DLD1 (cell line): Measurements from ENCODE around the gene PARP12.

Source experiments
- in situ Hi-C: cut with HindIII; loops from 2 replicates; pipeline ENCODE4 v1.10.0; 2017; ENCODE audit warnings: low sequenced_read_pairs

PARP12 gene

DNA sequence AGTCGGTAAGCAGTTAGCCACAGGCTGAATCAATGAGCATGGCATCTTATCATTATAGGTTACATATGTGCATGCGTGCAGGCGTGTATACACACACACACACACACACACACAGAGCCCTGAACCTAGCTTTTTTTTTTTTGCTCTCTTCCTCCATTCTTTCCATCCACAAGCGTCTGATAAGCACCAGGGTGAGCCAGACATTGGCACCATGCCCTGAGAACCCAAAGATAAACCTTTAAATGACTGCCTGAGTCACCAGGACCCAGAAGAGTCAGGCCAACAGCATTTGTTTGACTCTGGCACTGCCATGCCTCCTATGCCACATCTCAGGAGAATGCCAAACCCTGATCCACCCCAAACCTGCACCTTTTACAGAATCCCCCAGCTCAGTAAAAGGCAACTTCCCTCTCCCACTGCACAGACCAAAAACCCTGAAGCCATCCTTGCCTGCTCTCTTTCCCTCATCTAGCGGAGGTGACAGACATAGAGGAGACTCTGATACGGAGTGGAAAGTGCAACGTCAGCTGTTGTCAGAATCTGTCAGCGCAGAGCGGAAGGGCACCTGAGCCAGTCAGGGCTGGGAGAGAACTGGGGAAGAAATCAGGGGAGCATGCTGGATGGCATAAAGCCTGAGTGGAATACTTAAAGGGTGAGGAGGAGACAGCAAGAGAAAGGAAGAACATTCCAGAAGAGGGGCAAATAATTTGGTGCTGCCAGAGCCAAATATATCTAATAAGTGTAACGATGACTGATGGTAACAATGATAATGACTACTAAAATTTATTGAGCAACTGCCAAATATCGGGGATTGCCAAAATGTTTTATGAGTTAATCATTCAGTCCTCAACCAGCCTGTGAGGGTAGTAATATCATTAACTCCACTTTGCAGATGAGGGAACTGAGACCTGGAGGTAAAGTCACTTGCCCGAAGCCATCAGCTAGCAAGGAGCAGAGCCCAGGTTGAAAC is 3.2 kb downstream of the PARP12 start:
- in situ Hi-C loops: no loop called here

DNA sequence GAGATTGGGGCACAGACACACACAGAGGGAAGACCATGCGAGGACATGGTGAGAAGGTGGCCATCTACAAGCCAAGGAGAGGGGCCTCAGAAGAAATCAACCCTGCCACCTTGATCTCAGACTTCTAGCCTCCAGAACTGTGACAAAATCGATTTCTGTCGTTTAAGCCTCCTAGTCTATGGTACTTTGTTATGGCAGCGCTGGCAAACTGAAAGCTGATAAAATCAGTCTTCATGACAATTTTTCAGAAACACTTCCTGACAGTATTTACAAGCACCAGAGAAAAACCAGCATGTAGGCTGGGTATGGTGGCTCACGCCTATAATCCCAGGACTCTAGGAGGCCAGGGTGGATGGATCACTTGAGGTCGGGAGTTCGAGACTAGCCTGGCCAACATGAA is 4.2 kb downstream of the PARP12 start:
- in situ Hi-C loops: no loop called here

GRCh38 chr7:140057143-140057535 is 5.6 kb downstream of the PARP12 start:
- in situ Hi-C loops: no loop called here

GRCh38 chr7:140056431-140057142 is 6.2 kb downstream of the PARP12 start:
- in situ Hi-C loops: no loop called here

- in situ Hi-C loops: no loop called here
These were observed 6.9 kb downstream of the PARP12 start for GRCh38 chr7:140055833-140056232.

DNA sequence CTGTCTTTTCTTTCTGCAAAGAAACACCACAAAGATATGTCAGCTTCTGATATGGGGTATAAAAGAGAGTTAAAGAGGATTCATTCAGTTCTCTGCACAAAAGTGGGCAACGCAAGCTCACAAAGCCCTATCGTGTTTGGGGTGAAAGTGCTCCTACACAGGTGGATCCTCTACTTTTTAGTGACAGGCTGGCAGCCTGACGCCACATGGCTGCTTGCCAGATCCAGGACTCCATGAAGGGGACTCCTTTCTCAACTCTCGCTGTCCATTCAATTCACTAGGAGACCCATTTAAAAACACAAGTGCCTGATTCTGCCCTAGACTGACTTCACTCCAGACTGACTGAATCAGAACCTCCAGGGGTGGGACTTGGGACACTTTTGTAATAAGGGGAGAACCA is 8.0 kb downstream of the PARP12 start:
- in situ Hi-C loops: no loop called here

DNA sequence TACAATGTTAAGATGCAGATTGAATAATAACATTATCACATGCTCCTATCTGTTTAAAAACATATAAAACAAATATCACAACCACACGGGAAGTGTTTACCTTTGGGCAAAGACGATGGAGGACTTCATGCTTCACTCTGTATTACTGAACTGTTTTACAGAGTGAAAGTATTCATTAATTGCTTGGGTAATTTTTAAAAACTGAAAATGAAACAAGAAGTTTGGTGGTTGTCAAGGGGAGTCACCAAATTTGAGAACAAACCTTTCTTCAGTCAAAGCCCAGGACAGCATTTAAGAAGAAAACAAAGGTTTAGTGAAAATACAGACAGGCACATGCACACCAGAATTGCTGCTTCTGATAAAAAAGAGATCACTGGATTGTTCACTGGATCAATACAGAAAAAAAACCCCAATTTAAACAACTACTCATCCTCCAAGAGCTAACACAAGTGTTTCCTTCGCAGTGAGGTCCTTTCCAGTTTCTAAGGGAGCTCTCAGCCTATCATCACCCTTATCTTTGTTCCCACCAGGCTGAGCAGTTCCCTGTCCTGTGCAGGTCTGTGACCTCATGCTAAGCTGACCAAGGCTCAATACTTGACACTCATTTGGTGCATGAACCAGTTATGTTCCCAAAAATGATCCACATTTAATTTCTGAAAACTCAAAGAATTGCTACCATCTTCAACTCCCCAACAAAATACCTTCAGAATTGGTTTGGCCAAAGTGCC is 8.8 kb downstream of the PARP12 start:
- in situ Hi-C loops: no loop called here

- in situ Hi-C loops: no loop called here
These were observed 10.9 kb downstream of the PARP12 start for GRCh38 chr7:140051820-140052219.

DNA sequence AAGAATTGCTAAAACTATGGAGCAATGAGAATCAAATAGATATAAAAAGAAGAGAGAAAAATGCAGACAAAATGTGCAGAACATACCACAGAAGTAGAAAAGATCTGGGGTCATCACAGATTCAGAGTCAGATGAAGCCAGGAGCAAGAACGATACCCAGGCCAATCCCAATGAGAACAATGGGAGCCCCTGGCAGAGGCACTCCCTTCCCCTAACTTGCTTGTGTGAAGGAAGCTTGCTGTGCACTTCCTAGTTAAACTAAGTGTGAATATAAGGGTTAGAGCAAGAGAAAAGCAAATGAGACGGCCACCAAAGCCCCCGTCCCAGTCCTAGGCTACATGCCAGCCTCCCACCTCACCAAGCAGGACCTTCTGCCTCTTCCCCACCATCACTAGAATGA is 12.7 kb downstream of the PARP12 start:
- in situ Hi-C loops: no loop called here

DNA sequence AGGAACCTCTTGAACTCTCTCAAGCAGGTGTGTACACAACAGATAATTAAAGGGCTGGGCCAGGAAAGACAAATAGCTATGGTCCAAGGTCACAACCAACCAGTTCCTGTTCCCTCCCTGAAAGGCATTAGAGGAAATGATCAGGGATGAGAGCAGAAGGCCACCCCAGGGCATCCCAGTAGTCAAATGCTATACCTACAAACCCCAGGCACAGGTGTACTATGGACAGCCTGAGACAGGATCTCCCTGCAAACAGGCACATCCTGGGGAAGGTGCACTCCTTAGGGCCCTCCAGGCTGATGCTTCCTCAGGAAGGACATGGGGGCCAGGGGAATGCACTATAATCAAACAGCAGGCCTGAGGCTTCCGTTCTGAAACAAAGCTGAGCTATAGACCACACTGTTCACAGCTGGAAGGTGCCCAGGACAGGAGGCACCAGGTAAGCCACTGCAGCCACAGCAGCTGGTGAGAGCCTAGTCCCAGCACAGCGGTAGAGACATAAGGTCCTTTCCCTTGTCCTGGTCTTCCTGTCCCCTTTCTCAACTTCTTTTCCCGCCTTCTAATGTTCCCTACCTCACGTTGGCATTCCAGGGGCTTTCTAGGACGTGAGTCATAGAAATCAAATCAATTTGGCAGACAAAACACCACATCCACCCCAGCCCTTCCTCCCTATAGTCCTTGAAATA is 13.3 kb downstream of the PARP12 start:
- in situ Hi-C loops: no loop called here

- in situ Hi-C loops: no loop called here
These were observed 13.8 kb downstream of the PARP12 start for GRCh38 chr7:140048989-140049338.

GRCh38 chr7:140048138-140048537 is 14.6 kb downstream of the PARP12 start:
- in situ Hi-C loops: no loop called here

GRCh38 chr7:140047197-140047596 is 15.6 kb downstream of the PARP12 start:
- in situ Hi-C loops: no loop called here

DNA sequence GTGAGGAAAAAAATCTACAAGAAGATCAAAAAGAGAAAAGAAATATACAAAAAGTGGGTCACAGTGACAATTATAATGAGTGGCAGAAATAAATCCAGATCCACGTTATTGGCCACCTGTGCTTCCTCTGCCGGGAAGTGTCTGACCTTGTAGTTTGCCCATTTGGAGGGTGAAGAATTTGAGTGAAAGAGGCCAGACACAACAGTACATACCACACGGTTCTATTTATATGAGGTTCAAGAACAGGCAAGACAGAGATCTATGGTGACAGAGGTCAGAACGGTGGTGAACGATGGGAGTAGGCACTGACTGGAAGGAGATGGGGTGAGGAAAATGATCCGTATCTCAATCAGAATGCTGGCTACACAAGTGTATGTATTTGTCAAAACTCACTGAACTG is 17.1 kb downstream of the PARP12 start:
- in situ Hi-C loops: no loop called here

- in situ Hi-C loops: no loop called here
These were observed 18.5 kb downstream of the PARP12 start for GRCh38 chr7:140044251-140044650.

DNA sequence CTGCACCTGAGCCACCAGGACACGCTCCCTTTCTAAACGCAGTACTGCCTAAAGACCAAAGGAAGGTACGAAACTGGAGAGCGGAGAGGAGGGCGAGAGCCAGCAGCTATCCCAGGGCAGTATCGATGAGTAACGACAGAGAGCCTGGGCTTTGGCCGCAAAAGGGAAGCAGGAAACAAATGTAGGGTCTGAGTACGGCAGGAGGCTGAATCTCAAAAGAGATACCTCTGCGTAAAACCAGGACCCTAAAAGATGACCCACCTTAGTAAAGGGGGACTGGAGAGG is 20.4 kb downstream of the PARP12 start:
- in situ Hi-C loops: no loop called here

- in situ Hi-C loops: no loop called here
These were observed 20.9 kb downstream of the PARP12 start for GRCh38 chr7:140041659-140042385.

DNA sequence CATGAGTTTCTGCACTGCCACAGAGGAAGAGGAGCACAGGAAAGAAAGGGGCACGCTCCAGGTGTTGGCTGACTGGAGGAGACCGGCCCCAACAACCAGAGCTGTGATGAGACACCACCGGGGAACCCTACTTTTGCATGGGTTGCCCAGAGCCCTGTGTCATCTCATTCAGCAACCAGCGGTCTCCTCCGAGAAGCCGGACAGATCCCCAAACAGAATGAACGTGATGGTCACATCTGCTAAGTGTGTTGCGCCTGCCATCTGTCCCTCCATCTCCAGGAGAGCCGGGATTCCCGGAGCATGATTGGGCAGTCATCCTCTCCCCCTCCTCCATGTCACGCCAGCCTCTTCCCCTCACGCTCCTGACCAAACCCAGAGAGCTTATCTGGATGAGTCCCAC is 22.9 kb downstream of the PARP12 start:
- in situ Hi-C loops: no loop called here

DNA sequence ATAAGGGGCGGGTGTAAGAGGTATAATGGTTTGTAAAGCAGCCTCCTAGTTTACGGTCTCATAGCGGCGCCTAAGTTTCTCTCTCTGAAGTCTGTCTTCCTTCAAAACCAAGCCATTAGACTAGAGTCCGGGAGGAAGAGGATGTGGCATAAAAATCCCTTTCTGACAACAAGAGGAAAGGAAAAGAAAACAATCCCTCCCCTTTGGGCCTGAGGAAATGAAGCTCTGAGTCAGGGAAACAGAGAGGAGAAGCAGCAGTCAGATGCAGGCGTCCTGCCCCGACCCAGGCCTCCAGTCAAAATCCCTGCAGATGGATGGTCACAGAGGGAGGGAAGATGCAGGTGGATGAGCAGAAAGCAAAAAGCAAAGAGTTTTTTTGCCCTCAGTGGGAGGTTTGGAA is 23.7 kb downstream of the PARP12 start:
- in situ Hi-C loops: no loop called here

GRCh38 chr7:140036224-140036962 is 26.4 kb downstream of the PARP12 start:
- in situ Hi-C loops: no loop called here
